GM18868 (cell line): ENCODE measurements around the gene EXOC4.

ENCODE experiments used
- ATAC-seq: cut with Tn5 transposase; IDR thresholded peaks from one replicate; pipeline ENCODE4 v1.9.1; 2021; ENCODE audit warnings: mild to moderate bottlenecking, moderate library complexity; ENCODE audit not compliant: unreplicated experiment

EXOC4 gene

GRCh38 chr7:134081695-134082094, 828.8 kb downstream of the EXOC4 start:
- no peak for ATAC-seq

DNA sequence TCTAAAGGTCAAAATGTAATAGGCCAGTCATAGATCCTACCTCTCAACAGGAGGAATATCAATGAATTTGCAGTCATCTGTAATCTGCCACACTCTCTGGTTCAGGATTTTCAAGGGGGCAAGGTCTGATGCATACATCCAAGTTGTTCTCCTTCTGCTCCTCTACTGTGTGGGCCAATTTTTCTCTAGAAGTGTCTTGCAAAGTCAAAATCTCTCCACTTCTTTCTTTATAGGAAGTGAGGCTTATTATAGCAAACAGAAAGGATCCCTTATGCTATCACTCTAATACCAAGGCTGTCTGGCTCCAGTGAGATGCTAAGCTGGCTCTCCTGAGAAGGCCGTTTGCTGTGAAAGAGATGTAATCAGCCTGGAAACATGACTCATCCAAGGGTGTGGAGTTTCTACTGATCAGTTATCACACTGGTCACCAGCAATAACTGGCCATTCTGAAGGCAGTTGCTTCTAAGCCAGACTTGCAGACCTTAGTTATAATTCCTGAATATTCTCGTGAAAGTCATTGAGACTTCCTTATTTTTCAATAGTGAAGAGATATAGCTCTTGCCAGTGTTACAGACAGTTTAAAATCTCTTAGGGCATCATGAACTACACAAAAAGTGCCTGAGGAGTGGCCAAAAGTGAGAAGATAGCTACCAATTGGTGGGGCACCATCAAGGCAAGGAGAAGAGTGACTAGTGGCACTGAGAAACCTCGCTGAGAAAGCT, 831.0 kb downstream of the EXOC4 start:
- no peak for ATAC-seq

DNA sequence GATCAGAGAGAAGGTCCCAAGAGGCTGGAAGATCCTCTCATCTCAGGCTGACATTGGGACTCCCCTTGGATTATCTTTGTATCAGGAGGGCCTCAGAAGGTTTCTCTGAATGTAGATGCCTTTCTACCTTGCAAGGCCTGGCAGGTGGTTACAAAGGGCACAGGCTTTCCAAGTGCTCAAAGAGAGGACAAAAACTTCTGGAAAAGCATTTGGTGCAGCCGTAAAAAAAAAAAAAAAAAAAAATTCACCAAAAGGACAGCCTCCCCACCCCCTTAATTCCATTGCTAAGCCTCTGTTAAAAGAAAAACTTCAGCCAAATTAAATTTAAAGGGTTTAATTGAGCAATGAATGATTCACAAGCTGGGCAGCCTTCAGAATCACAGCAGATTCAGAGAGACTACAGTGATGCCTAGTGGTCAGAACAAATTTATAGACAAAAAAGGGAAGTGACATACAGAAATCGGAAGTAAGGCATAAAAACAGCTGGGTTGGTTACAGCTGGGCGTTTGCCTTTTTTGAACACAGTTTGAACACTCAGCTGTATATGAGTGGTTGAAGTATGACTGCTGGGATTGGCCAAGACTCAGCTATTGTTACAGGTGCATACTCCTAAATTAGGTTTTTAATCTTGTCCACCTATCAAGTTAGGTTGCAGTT, 831.7 kb downstream of the EXOC4 start:
- peak; percentile 76 for ATAC-seq

DNA sequence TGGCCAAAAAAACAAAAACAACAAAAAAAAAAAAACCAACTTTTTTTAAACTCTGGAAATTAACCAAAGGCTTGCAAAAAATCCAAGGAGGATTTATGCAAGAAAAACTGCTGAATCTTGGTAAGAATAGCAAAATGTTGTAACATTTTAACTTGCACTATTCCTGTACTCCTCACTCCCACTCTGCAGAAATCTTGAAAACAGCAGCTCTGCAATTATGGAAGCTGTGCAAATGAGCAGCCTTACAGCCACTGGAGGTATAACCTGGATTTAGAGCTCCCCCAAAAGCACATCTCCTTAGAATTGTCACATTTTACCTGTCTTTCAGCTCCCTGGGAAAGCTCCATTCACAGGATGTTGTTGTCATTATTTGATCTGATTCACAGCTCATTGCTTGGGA, 832.4 kb downstream of the EXOC4 start:
- ATAC-seq, result no peak

GRCh38 chr7:134086998-134087735, 834.3 kb downstream of the EXOC4 start:
- no peak for ATAC-seq

DNA sequence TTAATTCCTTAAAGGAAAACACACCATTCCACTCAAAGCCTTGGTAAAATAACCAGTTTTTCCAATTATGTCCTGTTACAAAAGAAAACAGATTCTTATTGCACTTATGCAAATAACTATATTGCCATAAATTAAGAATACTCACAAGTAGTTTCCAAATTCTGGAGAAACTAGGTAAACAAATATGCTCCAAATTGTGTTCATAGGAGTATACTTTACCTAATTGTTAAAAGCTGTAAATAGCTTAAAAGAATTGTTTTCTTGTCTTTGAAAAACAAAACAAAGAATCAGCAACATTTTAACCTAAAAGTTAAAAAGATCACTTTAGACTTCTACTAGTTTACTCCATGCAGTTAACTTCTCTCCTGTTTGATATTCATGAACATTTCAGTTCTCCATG, 835.3 kb downstream of the EXOC4 start:
- no peak for ATAC-seq

GRCh38 chr7:134089446-134089845, 836.6 kb downstream of the EXOC4 start:
- no peak for ATAC-seq

DNA sequence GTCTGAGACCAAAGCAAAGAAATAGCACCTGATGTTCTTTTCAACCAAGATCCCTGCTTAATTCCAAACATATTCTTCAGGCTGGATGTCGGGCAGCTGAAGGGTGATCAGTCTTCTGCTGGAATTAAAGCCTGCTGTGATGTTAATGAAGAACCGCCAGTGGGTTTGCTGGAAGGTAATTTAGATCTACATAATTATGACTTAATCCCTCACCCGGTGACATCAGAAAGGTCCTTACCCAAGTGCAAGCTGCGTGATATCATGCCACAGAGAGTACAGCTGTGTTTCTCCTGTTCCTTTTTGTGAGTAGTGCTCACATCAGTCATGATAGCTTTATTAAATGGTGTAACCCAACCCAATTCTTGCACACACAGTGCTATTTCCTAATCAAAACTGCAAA, 845.2 kb downstream of the EXOC4 start:
- no peak for ATAC-seq

DNA sequence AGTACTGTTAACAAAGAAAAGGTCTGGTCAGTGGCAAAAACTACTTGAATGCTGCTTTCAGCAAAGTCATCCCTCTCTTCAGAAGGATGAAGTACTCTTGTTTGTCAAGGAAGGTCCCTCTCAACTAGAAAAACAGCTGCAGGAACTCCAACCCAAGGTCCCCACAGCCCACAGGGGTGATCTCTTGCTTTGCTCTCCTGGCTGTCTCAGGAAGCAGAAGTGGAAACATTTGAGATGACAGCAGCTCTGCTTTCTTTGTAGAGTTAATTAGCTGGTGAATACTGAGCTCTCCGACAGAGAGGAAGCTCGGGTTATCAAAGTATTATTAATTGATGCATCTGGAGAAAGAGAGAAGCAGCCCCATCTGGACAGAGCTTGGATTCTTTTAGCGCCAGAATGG, 848.8 kb downstream of the EXOC4 start:
- ATAC-seq, result no peak

DNA sequence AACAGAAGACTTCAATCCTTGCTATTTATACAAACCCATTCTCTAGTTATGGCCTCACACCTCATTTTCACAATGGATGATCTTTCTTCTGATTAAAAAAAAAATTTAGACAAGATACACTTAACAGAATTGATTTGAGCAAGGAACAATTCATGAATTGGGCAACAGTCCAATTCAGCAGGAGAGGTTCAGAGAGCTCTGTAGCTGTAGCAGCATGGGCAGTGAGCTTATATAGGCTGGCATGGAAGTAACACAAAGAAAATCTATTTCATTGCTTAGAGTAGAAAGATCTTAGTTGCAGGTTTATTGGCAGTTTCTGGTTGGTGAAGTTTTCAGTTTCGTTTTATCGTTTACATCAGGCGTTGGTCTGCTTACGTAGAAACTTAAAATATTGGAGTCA, 851.3 kb downstream of the EXOC4 start:
- ATAC-seq, result no peak

DNA sequence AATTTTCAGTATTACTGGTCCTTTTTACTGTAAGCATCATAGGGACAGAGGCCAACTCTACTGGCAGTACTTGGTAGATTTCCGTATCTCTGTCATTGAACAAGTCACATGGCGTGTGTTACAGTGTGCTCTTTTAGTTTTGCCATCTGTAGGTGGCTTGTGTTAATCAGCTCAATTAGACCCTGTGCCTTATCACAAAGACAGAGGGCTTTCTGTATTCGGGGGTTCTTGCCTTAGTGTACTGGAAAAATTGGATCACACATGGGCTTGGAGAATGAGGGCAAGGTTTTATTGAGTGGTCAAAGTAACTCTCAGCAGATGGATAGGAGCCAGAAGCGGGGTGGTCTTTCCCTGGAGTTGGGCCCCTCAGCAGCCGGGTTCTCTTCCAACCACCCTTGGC, 853.0 kb downstream of the EXOC4 start:
- ATAC-seq, result no peak

GRCh38 chr7:134108802-134109201, 855.9 kb downstream of the EXOC4 start:
- no peak for ATAC-seq

DNA sequence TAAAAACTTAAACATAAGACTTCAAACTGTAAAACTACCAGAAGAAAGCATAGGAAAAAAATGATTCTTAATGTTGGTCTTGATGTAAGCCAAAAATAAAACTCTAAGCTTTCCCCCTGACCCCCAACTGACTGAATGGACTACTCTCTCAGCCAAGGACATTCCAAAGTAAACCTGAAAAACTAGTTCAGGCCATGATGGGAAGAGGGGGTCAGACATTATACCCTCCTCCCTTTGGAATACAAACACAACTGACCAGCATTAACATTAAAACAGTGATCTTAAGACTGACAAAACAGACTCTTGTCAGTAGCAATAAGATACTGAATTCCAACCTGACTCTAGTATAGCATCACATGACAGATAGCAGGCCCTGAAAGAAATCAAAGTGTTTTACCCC, 860.8 kb downstream of the EXOC4 start:
- no peak for ATAC-seq

- ATAC-seq, result no peak
Measured at GRCh38 chr7:134114992-134115391, 862.1 kb downstream of the EXOC4 start.
